CD4-positive, alpha-beta T cell treated with Interleukin-10 for 1 hour (primary cell): ENCODE results near the gene JOSD1.

Source experiments
- DNase-seq: peaks from one replicate; pipeline ENCODE4 v3.0.0-alpha.2; 2020

Gene JOSD1

DNA sequence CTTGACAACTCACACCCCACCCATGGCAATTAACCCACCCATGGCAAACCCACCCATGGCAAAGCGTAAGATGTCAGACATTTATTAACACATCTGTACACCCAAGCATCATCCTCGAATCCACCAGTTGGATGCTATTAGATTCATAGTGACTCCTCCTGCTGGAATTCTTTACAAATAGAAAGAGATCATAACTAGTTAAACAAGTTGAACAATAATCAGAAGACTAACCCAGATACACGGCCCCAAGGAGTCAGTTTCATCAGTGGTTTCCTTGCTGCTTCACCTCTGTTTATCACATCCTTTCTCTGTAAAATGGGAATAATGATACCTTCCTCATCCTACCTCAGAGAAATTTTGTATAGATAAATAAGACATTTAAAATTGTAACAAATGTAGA lies 10.1 kb upstream of the JOSD1 start:
- DNase-seq, result no peak

DNA sequence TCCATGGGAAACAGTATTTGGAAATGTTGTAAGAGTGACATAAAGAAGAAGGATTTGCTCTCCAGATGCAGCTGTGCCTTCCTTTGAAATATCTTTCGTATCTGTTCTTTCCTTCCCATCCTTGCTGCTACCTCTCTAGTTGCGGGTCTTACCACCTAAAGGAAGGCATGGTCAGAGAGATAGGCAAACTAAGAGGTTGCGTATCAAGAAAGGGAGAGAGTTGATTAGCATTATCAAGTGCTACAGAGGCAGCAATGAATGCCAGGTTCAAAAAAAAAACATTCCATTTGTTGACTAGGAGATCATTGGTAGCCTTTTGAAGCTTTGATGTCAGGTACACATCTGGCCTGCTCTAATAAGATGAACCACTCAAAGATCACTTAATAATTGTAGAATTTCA lies 9.6 kb upstream of the JOSD1 start:
- no peak for DNase-seq

DNA sequence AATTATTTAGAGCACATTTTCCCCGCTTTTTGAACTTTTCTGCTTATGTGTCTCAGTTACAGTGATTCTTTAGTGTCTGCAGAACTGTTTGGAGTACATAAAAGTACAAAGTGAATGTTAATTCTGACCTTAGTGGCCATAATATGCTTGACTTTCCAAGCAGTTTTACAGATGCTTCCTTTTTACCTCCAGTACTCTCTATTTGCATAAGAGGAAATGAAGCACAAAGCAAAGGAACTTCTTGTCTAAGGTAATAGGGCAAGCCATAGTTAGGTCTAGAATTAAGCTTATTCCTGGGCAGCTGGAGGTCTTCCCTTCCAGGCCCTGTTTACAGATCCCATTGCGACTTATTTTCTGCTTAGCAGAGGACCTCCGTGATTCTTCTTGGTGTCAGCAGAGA lies 8.6 kb upstream of the JOSD1 start:
- no peak for DNase-seq

DNA sequence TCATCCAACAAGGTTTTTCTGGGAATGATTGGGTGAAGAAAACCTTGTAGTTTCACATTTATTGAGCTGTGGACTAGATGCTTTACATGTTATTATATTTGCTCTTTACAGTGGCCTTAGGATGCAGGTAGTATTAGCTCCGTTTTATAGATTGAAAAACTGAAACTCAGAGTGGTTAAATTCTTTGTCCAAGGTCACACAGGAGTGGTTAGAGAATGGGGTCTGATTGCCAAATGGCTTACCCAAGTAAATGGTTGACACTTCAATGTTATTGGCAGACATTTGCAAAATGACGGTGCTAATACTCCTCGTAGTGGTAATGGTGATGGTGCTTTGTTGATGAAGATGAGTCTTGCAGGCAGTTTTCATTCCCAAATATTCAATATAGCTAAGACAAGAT lies 7.2 kb upstream of the JOSD1 start:
- DNase-seq, result no peak

DNA sequence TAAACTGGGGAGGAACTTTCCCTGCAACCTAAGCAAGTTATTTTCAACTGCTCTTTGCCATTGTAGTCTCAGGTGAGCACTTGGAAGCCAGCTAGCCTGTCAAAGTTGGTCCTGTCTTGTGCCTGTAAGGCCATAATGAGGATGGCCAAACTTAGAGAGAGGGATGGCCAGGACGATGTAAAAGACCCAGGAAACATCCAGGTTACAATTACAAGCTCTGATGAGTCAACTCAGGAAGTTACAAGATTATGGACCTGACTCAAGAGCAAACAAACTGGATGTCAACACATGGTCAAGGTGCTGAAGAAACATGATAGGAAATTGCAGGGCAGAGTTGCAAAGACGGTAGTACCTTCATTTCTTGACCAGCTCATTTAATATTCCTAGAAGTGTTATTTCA lies 6.6 kb upstream of the JOSD1 start:
- no peak for DNase-seq

DNA sequence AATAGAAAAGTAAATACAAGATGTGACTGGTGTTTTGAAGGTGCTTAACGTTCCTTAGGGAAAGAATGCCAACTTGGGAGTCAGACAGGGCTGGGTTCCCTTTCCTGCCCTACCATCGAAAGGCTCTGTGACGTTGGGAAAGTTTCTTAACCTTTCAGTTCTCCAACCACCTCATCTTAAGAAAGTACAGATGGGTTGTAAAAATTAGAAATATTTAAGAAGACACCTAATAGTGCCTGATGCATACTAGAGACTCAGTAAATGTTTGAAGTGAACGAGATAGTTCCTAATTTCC lies 6.1 kb upstream of the JOSD1 start:
- DNase-seq, result no peak

DNA sequence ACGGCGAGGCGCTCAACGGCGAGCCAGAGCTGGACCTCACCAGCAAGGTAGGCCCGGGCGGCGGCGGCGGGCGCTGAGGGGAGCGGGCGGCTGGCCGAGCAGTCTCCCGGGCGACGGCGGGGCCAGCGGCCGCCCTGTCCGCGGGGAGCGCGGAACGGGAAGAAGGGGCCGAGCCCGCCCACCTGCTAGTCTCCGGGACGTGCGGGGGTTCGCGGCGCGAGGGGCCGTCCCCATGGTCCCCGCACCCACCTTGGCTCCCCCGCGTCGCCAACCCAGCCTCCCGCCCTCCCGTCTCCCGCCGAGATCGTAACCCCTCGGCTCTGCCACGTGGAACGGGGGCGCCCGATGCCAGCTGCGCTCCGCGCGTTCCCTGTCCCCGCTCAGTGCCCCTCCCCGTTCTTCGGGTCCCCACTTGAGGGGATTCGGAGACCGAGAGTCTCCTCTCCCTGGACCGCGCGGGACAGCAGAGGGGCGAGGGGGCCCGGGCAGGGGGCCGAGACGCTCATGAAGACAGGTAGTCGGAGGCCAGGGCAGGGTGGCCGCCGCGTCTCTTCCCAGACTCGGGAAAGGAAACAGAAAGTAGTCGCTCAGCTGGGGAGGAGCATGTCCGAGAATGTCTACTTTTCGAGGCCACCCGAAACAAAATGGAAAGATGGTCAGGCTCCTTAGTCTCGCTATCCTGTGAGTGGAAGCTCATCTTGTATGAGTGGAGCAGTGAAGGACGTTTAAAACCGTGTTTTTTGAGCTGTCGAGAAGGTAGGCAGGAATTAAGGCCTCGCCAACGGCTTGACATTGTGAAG lies 5.6 kb upstream of the JOSD1 start:
- peak; percentile 49 for DNase-seq

DNA sequence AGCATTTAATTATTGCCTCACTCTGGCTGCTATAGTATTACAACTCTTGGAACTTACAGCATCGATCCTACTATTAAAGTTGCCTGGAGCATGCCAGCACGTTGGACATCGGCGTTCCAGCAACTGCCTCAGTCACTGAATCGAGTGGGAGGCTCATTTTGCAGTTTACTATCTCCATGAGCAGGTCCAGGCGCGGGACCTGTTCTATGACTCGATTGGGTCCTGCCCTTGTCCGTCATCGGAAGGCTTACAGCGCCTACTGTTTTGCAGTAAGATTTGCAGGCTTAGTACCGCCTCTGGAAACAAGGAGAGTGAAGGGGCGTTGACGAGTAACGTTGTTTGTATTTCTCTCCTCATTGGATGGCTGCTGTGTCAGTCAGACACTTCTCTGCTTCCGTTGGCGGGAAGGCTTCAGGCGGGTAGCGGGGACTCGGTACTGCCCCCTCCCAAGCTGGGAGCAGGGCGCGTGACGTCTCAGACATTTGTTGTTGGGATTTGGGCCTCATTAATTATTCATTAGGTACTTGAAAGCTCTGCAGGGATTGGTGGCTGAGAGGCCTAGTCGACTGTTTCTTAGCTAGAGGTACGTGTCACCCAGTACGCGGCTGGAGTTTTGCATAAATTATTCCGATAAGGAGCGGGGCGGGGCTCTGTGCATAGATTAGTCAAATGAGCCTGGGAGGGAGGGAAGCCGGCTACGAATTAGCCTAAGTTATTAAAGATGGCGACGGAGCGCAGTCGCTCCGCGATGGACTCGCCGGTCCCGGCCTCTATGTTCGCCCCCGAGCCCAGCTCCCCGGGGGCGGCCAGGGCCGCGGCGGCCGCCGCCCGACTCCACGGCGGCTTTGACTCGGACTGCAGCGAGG lies 4.7 kb upstream of the JOSD1 start, which contains the start of gene GTPBP1:
TSS of gene GTPBP1 (plus strand) at position 710 of the 866 bp plus-strand sequence. CDS start at position 722, 12 bp downstream.
- peak; percentile 100 for DNase-seq

DNA sequence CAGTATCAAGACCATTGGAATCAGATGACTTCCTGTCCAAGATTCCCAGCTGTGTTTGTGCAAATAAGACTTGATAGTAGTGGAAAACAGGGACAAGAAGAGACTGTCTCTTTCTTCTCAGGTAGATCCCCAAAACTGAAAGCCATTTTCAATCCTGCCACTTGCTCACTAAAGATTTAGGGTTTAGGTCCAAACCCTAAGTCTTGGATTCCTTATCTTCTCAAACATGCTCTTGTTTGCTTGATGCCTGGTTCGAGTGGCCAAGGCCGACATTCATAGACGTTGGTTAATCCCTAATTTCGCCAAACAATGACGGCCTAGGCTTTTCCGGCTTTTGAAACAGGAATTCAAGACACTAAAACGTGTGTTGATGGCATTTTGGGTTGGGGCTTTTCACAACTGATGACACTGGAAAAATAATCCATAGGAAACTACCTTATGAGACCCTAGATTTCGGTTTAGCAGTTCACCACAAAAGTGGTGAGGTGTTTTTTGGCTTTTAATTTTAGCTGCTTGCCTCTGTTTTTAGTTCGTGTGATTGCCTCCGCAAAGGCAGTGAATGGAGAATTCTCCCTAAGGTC lies 4.0 kb upstream of the JOSD1 start:
- DNase-seq, result no peak

DNA sequence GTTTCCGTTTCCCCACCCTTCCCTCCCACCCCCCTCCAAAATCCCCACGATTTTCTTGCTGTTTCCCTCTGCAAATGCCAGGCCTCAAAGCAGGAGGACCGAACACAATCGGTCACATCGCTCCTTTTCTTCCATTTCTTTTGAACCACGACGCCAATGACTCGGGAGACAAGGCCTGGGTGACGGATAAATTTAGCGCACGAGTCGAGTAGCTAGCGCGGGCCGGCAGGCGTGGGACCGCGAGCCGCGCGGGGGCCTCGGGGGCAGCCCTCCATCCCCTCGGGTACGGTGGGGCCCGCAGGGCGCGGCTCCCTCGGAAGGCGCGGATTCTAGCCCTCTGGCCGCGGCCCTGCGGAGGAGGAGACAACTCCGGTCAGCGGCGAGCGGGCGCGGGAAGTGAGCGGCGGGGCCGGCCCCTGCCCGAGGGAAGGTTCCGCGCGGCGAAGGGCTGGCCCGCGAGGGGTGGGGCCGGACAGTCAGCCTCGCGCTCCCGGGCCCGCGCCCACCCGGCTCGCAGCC lies 414 bp downstream of the JOSD1 start:
- peak; percentile 47 for DNase-seq

DNA sequence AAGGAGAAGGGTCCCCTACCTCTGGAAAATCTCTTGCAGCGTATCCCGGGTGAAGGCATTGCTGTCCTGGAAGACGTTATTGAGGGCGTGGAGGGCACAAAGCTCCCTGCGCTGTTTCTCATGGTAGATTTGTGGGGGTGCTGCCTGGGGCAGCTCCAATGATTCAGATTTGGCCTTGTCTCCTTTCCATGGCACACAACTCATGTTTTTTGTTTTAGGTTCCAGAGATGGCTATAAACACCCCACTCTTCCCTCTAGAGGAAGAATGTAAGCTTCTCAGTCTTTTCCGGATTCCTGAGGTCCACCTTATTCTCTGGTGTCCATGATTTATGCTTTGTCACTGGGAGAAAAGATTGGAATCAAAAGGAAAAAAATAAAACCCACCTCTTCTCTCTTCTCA lies 959 bp downstream of the JOSD1 start:
- DNase-seq, result no peak

DNA sequence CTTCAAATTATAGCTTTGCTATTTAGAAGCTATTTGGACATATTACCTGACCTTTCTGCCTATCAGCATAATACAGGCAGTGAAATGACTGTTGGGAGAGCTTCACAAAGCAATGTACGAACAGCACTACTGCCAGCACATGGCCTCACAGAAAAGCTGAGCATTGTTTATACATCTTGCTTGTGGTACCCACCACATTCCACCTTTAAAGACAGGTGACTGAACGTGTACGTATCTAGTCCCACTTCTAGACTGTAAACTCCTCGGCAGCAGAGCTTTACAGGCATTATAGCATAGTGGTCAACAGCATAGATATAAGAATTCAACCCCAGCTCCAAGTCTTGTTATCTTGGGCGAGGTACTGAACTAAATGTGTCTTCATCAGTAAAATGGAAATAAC lies 1.6 kb downstream of the JOSD1 start:
- DNase-seq, result no peak

DNA sequence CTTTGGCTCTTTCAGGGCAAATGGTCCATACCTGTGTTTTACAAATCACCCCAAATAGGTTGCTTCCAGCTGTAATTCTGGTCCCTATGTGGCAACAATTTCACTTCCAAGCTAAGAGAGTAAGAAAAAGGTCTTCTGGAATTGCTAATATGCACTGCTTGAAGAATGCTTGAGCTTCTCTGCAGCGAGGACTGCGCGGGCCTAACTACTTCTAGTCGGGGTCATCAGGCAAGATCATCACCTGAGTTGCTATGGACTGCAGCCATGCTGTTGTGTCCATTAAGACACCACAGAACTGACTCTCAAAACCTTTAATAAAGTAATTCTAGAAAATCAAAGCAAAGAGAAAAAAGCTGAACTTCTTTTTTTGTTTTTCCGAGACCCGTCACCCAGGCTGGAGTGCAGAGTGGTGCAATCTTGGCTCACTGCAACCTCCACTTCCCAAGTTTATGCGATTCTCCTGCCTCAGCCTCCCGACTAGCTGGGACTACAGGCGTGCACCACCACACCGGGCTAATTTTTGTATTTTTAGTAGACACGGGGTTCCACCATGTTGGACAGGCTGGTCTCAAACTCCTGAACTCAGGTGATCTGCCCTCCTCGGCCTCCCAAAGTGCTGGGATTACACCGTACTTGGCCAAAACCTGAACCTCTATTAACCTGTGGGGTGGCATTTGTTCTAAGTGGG lies 2.2 kb downstream of the JOSD1 start:
- DNase-seq, result no peak

DNA sequence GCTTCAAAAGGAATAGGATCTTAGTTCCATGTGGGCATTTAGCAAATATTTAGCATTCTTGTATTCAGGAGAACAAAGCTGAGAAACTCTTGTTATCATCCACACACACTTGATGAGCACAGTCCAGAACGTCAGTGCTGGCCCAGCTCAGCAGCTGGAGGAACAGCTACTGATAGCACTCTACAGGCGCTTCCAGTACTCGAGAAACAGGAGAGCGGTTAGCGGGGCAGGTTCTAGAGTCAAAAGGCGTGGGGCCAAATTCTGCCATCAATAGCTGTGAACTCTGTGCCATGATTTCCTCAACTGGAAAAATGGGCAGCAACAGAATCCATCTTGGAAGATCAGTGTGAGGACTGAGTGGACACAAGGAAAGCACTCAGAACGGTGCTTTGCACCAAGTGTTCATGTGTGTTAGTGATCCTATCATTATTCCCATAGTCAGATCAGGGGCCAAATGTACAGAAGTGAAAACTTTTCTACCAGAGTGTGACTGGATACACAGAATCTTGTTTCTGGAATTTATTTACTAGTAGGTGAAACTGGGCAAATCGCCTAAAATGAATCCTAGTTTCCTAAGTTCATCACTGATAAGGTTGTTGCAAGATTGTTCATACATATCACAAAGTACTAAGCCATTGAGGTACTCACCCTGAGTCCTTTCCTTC lies 3.2 kb downstream of the JOSD1 start:
- no peak for DNase-seq

DNA sequence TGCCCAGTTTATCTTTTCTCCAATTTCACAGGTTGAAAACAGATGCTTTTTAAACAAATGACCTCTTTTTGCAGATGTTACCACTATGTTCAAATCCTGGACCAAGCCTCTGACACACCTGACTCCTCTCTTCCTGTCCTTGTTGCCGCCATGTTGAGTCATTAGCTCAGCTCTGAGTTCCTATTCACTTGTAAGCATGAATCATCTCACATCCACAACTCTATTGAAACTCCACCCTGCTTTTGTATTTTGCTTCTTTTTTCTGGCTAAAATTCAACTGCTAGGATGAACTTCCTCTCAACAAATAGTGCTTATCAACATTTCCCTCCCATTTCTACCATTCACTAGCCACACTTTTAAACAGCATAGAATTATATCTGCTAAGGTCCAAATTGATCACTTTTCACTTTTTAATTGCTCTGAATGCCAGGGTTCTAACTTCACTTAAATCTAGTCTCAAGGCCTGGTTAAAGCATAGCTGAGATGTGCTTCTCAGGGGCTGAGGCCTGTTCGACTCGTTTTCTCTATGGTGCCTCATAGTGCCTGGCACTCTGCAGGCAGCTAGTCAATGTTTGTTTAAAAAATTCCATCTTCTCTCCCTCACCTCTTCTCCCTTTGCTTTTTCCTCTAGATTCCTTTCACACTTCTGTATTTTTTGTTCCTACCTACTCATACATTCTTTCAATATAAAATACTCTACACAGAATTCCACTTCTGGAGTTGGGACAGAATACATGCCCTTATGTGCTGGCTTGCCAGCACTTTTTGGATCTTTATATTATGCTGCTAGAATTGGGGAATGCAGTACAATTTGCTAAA lies 3.9 kb downstream of the JOSD1 start:
- DNase-seq, result peak; percentile 32

DNA sequence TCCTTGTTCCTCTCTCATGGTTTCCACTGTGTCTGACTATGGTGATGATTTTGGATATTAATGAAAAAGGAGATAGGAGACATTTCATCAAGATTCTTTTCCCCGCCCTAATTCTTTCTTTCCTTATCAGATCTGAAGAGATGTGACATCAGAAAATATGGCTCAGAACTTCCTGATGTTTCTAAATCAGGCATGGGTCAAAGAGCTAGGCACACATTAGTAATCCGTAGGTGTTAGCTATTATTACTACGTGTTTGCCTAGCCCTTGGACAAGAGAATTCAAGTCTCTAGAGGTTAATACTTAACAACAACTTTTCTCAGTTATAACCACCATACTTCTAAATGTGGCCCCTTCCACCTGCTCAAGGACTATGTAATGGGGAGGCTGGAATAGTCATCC lies 5.8 kb downstream of the JOSD1 start:
- DNase-seq, result no peak

DNA sequence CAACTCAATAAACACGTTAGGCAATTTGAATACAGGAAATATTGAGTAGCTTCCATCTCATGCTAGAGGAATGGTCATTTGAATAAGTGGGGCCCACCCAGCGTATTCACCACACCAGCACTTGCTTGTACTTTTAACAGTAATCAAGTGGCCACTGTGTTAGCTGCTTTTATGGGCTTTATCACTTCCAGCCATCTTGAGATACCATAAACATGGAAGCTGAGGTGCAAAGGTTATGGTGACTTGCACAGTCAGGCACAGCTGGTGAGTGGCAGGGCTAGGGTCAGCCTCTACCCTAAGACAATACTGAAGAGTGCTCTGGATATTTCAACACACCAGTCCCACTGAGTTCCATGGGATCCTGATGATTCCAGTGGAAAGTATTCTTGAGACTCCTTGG lies 6.7 kb downstream of the JOSD1 start:
- DNase-seq, result no peak

DNA sequence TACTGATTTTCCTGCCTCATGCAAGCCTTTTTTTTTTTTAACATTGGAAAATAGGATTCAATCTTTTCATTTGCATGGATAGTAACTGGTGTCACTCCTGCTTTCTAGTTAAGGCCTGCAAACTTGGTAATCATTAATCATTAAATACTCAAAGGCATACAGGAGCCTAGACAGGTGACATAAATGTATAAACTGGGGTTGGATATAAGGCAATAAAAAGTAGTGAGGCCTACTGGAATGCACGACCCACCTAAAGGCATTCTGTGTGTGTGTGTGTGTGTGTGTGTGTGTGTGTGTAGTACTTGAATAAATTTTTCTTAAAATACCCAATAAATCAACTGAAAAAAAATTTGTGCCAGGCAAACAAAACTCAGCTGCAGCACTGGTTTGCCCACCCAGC lies 11.1 kb downstream of the JOSD1 start:
- no peak for DNase-seq

DNA sequence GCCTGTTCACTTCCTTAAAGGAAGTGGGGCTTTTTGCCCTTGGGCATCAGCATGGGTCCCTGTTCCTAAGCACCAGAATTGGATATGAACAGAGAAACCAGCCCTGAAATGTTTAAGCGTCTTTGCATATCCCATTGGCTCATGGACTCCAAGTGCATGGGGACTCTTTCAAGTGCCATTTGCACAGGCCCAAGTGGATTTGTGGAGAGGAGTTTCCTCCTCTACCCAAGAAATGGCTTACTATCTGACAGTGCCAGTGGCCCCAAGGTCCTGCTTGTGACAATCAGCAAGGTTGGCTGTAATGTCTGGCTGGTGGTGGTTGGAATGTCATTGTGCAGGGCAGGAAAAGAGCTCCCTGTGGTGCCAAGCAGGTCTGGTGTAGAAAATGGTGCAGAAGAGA lies 15.0 kb downstream of the JOSD1 start:
- no peak for DNase-seq

DNA sequence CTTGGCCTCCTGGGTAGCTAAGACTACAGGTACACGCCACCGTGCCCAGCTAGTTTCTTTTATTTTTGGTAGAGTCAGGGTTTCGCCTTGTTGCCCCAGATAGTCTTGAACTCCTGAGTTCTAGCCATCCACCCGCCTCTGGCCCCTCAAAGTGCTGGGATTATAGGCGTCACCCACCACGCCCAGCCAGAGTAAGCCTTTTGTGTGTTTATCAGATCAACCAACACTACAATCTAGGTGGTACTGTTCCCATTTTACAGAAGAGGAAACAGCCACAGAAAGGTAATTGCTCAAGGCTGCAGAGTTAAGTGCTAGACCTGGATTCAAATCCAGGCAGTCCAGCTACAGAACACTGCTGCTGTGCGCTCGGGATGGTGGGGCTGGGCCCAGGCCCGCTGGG lies 15.8 kb downstream of the JOSD1 start:
- DNase-seq, result no peak

DNA sequence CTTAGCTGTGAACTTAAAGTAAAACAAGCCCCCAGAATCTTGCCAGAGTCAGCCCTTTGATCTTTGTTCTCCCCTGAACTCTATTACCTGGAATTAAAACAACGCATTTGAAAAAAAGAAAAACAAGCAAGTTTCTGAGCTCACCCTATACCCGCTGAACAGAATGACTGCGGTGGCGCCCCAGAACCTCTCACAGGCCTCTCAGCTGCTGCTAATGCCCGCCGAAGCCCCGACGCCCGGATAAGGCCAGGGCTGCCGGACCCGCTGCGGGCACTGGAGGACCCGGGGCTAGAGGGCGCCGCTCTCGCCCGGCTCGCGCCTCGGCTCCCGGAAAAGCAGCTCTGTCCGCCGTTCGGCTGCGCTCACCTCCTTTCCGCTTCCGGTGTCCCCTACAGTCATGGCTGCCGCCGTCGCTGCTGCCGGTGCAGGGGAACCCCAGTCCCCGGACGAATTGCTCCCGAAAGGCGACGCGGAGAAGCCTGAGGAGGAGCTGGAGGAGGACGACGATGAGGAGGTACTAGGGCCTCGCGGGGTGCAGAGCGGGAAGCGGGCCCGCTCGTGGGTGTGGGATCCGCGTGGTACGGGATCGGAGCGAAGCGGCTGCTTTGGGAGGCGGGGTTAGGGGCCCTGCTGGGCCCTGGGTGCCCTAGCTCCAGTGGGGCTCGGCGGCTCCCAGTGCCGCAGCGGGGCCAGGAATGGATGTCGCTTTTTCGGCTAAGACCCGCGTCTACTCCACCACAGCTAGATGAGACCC lies 19.0 kb downstream of the JOSD1 start, which contains the start of gene TOMM22:
TSS of gene TOMM22 (plus strand) at position 376 of the 754 bp plus-strand sequence. CDS start at position 398, 22 bp downstream.
- peak; percentile 87 for DNase-seq
